HepG2 (cell line): ENCODE data around the gene CDK2AP2. TPM values are rescaled to one million over a fixed set of nuclear protein-coding genes. Genes with fewer than 3 reads are reported as not detected.

Source experiments
- ATAC-seq: fragments of 200-7000 bp; cut with Tn5 transposase; 3 replicates; pipeline ENCODE4 v1.9.1; 2020; ENCODE audit warnings: mild to moderate bottlenecking, moderate library complexity
- BruUV-seq: library from RNA; stranded (reverse); fragments of 400-500 nt; replicated peaks from 2 replicates; lab custom pipeline; 2021; lab: Mats Ljungman, UMichigan
- CTCF ChIA-PET: fragments of 300-600 bp; formaldehyde crosslinking; extraction: SDS; loops from one replicate; lab custom pipeline; 2021; ENCODE audit warnings: low total read pairs, inconsistent platforms, low intra/inter-chr PET ratio; lab: Yijun Ruan, JAX
- POLR2A ChIA-PET: fragments of 350-600 bp; sonication (Branson Sonifier 250); formaldehyde crosslinking; loops from one replicate; lab custom pipeline; 2020; ENCODE audit warnings: antibody characterized with exemption, inconsistent platforms; lab: Yijun Ruan, JAX
- DNase-seq: peaks from one replicate; pipeline ENCODE4 v3.0.0-alpha.2; 2015; ENCODE audit warnings: low spot score
- FAIRE-seq: peaks from 3 replicates; lab custom pipeline; 2011; peaks lifted over from hg19 to GRCh38; lab: Jason Lieb, UNC
- H2AFZ ChIP-seq: one replicate; pipeline ENCODE4 v1.6.1; 2011; ENCODE audit warnings: low read length, inconsistent platforms
- H3K27ac ChIP-seq: fragments of 300-600 bp; 3 replicates; pipeline ENCODE4 v1.8.0; 2011; ENCODE audit warnings: mixed run types, mild to moderate bottlenecking, mixed read lengths, low read length, inconsistent platforms; ENCODE audit not compliant: insufficient read depth; ENCODE audit errors: extremely low read length
- H3K27me3 ChIP-seq, 2 experiments: fragments of 200-600 bp in 1 of 2; 2 replicates in 1 of 2; 3 replicates in 1 of 2; pipeline versions ENCODE4 v1.6.0 to v1.8.0; 2011; ENCODE audit warnings: low read length in 2 of 2, mild to moderate bottlenecking in 2 of 2, moderate library complexity in 2 of 2, inconsistent platforms in 1 of 2; ENCODE audit not compliant: insufficient read depth in 2 of 2, control insufficient read depth in 1 of 2
- H3K36me3 ChIP-seq, 2 experiments: fragments of 200-600 bp in 1 of 2; replicated peaks in 1 of 2; 2 replicates in 1 of 2; 3 replicates in 1 of 2; pipeline versions ENCODE4 v1.5.1 to v1.8.0; 2011; ENCODE audit warnings: low read length in 2 of 2, inconsistent platforms in 1 of 2; ENCODE audit not compliant: insufficient read depth in 2 of 2, control insufficient read depth in 1 of 2
- H3K4me1 ChIP-seq: 2 replicates; pipeline ENCODE4 v1.5.1; 2012; ENCODE audit warnings: low read length, inconsistent platforms; ENCODE audit not compliant: insufficient read depth
- H3K4me2 ChIP-seq: 2 replicates; pipeline ENCODE4 v1.6.0; 2011; ENCODE audit warnings: low read depth, low read length, inconsistent platforms
- H3K4me3 ChIP-seq, 3 experiments: fragments of 200-600 bp in 1 of 3; sonication (generic), shearing (Covaris generic) in 1 of 3; replicated peaks in 1 of 3; 2 replicates each; pipeline ENCODE4 v1.5.1; 2011 to 2016; ENCODE audit warnings: low read length in 3 of 3, inconsistent platforms in 2 of 3, low read depth in 2 of 3, mild to moderate bottlenecking in 2 of 3, control low read depth in 1 of 3, mixed read lengths in 1 of 3; ENCODE audit not compliant: insufficient read depth in 1 of 3
- H3K79me2 ChIP-seq: one replicate; pipeline ENCODE4 v1.6.1; 2011; ENCODE audit warnings: low read length, inconsistent platforms; ENCODE audit not compliant: insufficient read depth
- H3K9ac ChIP-seq: 2 replicates; pipeline ENCODE4 v1.6.0; 2011; ENCODE audit warnings: mild to moderate bottlenecking, low read depth, low read length, inconsistent platforms; ENCODE audit not compliant: insufficient read depth
- H3K9me3 ChIP-seq: 2 replicates; pipeline ENCODE4 v1.5.1; 2012; ENCODE audit warnings: mild to moderate bottlenecking, low read length
- H4K20me1 ChIP-seq: 2 replicates; pipeline ENCODE4 v1.6.0; 2011; ENCODE audit warnings: inconsistent platforms, mild to moderate bottlenecking, low read length, moderate library complexity; ENCODE audit not compliant: insufficient read depth
- ADNP ChIP-seq: sonication (generic); formaldehyde crosslinking; IDR thresholded peaks from 2 replicates; pipeline ENCODE4 v1.4.0; 2020; ENCODE audit warnings: missing genetic modification reagents
- AGO2 ChIP-seq: fragments of 200-400 bp; formaldehyde crosslinking; optimal IDR thresholded peaks from 2 replicates; pipeline ENCODE3; 2017; ENCODE audit warnings: mild to moderate bottlenecking, low read depth, low read length, moderate library complexity
- AKAP8 ChIP-seq: sonication (generic); formaldehyde crosslinking; IDR thresholded peaks from 2 replicates; pipeline ENCODE4 v1.5.1; 2020; ENCODE audit warnings: mild to moderate bottlenecking, missing genetic modification reagents
- BORCS8-MEF2B ChIP-seq: sonication (generic); formaldehyde crosslinking; IDR thresholded peaks from 2 replicates; pipeline ENCODE4 v1.8.0; 2022; ENCODE audit warnings: mild to moderate bottlenecking, missing genetic modification reagents
- FOXJ3 ChIP-seq: sonication (generic); formaldehyde crosslinking; IDR thresholded peaks from 2 replicates; pipeline ENCODE4 v1.4.0; 2020; ENCODE audit warnings: missing genetic modification reagents, mild to moderate bottlenecking, borderline replicate concordance
- FOXO4 ChIP-seq: sonication (generic); formaldehyde crosslinking; conservative IDR thresholded peaks from 2 replicates; pipeline ENCODE4 v1.8.1; 2023; ENCODE audit warnings: missing genetic modification reagents
- HMGA1 ChIP-seq: sonication (generic); formaldehyde crosslinking; conservative IDR thresholded peaks from 2 replicates; pipeline ENCODE4 v1.4.0; 2020; ENCODE audit warnings: missing genetic modification reagents
- IRX3 ChIP-seq: sonication (generic); formaldehyde crosslinking; IDR thresholded peaks from 2 replicates; pipeline ENCODE4 v1.8.1; 2023; ENCODE audit warnings: mild to moderate bottlenecking, low read depth, missing genetic modification reagents, borderline replicate concordance
- KDM2A ChIP-seq: sonication (generic); formaldehyde crosslinking; IDR thresholded peaks from 2 replicates; pipeline ENCODE4 v1.4.0; 2020; ENCODE audit warnings: low read depth, missing genetic modification reagents, borderline replicate concordance
- KDM5B ChIP-seq: sonication (generic); formaldehyde crosslinking; IDR thresholded peaks from 2 replicates; pipeline ENCODE4 v1.4.0; 2020; ENCODE audit warnings: missing genetic modification reagents, mild to moderate bottlenecking, borderline replicate concordance
- POLR2A ChIP-seq, 2 experiments: IDR thresholded peaks; 2 replicates each; pipeline ENCODE4 v1.6.1; 2011; ENCODE audit warnings: low read depth in 2 of 2, low read length in 2 of 2, mild to moderate bottlenecking in 1 of 2, moderate library complexity in 1 of 2; ENCODE audit not compliant: insufficient read depth in 1 of 2
- PRPF4 ChIP-seq: fragments of 200-400 bp; formaldehyde crosslinking; IDR thresholded peaks from 2 replicates; pipeline ENCODE4 v1.6.1; 2016; ENCODE audit warnings: low read length, low read depth; ENCODE audit not compliant: poor library complexity, severe bottlenecking
- RXRB ChIP-seq: IDR thresholded peaks from 2 replicates; pipeline ENCODE4 v1.6.1; 2016; ENCODE audit warnings: borderline replicate concordance, missing genetic modification reagents, missing compliant biosample characterization
- SKIL ChIP-seq: sonication (generic); formaldehyde crosslinking; IDR thresholded peaks from 2 replicates; pipeline ENCODE4 v1.8.0; 2022; ENCODE audit warnings: missing genetic modification reagents, mild to moderate bottlenecking, moderate library complexity, borderline replicate concordance
- ZMYM3 ChIP-seq: sonication (generic); formaldehyde crosslinking; IDR thresholded peaks from 2 replicates; pipeline ENCODE4 v1.5.1; 2020; ENCODE audit warnings: mild to moderate bottlenecking, missing genetic modification reagents
- ZNF296 ChIP-seq: sonication (generic); formaldehyde crosslinking; conservative IDR thresholded peaks from 2 replicates; pipeline ENCODE4 v1.5.0; 2020; ENCODE audit warnings: mild to moderate bottlenecking, missing genetic modification reagents
- ZNF460 ChIP-seq: sonication (generic); formaldehyde crosslinking; IDR thresholded peaks from 2 replicates; pipeline ENCODE4 v1.5.1; 2020; ENCODE audit warnings: missing genetic modification reagents, mild to moderate bottlenecking, borderline replicate concordance
- ZNF629 ChIP-seq: sonication (generic); formaldehyde crosslinking; conservative IDR thresholded peaks from 2 replicates; pipeline ENCODE4 v1.5.0; 2020; ENCODE audit warnings: missing genetic modification reagents
- ZNF672 ChIP-seq: sonication (generic); formaldehyde crosslinking; IDR thresholded peaks from 2 replicates; pipeline ENCODE4 v1.8.1; 2022; ENCODE audit warnings: missing genetic modification reagents
- WGBS: methylation state at CpG from one replicate; pipeline ENCODE4 v1.1.6; 2017; ENCODE audit warnings: low lambda C conversion rate; 5-methylcytosine and 5-hydroxymethylcytosine counted together
- in situ Hi-C: cut with HindIII; loops from 2 replicates; pipeline ENCODE4 v1.10.0; 2017; ENCODE audit warnings: low pct_unique_long_range_greater_than_20kb; ENCODE audit not compliant: extremely low pct_ligation_motif_present
- intact Hi-C: fragments of 100-400 bp; cut with micrococcal nuclease; formaldehyde crosslinking; loops from one replicate; pipeline ENCODE4 v1.10.0; 2022; ENCODE audit not compliant: unreplicated experiment
- polyA plus RNA-seq, 8 experiments: library from polyadenylated mRNA; depleted of rRNA in 3 of 8; stranded (reverse) in 7 of 8; unstranded in 1 of 8; fragments of >200 nt; fragmentation: Illumina TruSeq in 4 of 8; extraction: Trizol in 4 of 8; gene quantifications; 2 replicates each; pipeline versions ENCODE4 v1.2.1 to v1.2.3, GENCODE V29; 2011 to 2016; ENCODE audit warnings: low read depth in 4 of 8, missing spikeins in 1 of 8, mixed read lengths in 1 of 8; ENCODE audit not compliant: insufficient read depth in 1 of 8
- total RNA-seq, 5 experiments: library from RNA; depleted of rRNA; stranded (reverse); fragments of >200 nt; fragmentation: Illumina TruSeq; extraction: Trizol; gene quantifications; 2 replicates each; pipeline ENCODE4 v1.2.3, GENCODE V29; 2016; ENCODE audit warnings: low read depth in 1 of 5
- TF ChIP-seq, protein P1 (sequence below): sonication (generic); formaldehyde crosslinking; IDR thresholded peaks from 2 replicates; pipeline ENCODE4 v1.4.0; 2020; ENCODE audit warnings: missing genetic modification reagents

The CDK2AP2 gene
- total and polyA plus RNA-seq, 2 of the 13 experiments (the other 11 are each of a cell fraction or from before 2014, with no cell fraction given), result 15.0 to 23.2 TPM

- POLR2A ChIA-PET, result interaction anchor here (1.5 to 2.0 kb wide), 4 partner anchors 16 to 66 kb away, joined by 4 to 22 read pairs (median 9); partner anchors contain the start of genes AIP and PPP1CA
- intact Hi-C loops (no loop called here), in situ Hi-C loops (loop anchor here (5.0 kb wide), 1 partner anchor 65 kb away; the partner anchor contains the start of genes PPP1CA and TBC1D10C)
- DNase-seq (no peak), ATAC-seq (no peak), FAIRE-seq (no peak)
- no peak overlapping the region for H2AFZ ChIP-seq
- no peaks in the 10 kb centered on the region for H4K20me1 ChIP-seq
- 78% methylated on average over 11 of the region's 11 CpGs for WGBS
- H3K4me2 ChIP-seq, result peak overlapping the region; percentile 97; the same call in 1 of the 2 replicates
- no peaks in the 10 kb centered on the region for H3K36me3 ChIP-seq
- CTCF ChIA-PET, result no interaction called here
- no peaks in the 10 kb centered on the region for H3K9me3 ChIP-seq
- peak overlapping the region in 1 of 3 experiments; percentile 87; a peak in 2 of 6 replicates for H3K4me3 ChIP-seq
- H3K79me2 ChIP-seq, result no peaks in the 10 kb centered on the region
- no TSS peak for BruUV-seq
- peaks cover 61% of the 10 kb centered on the region for H3K4me1 ChIP-seq
- no peaks in the 10 kb centered on the region for H3K27me3 ChIP-seq
- H3K9ac ChIP-seq, result no peak overlapping the region
- H3K27ac ChIP-seq, result no peak overlapping the region
- no peak for TF ChIP-seq HMGA1 (CRISPR knock-in tag)
- TF ChIP-seq ADNP (CRISPR knock-in tag), result 0 out of 2 replicates have a peak, but pooled peaks have one; percentile 22
- no peak for TF ChIP-seq RXRB (CRISPR knock-in tag)
- no peak for TF ChIP-seq IRX3 (CRISPR knock-in tag)
- TF ChIP-seq ZNF296, result no peak
- 0 out of 2 replicates have a peak, but pooled peaks have one; percentile 30 for TF ChIP-seq ZMYM3 (CRISPR knock-in tag)
- no peak for TF ChIP-seq FOXJ3 (CRISPR knock-in tag)
- peak; percentile 49 for TF ChIP-seq AGO2
- no peak for TF ChIP-seq SKIL (CRISPR knock-in tag)
- TF ChIP-seq ZNF460, result no peak
- peak; percentile 92 for TF ChIP-seq ZNF629 (CRISPR knock-in tag)
- no peak for TF ChIP-seq KDM5B
- TF ChIP-seq AKAP8, result 0 out of 2 replicates have a peak, but pooled peaks have one; percentile 34
- TF ChIP-seq, protein P1, sequence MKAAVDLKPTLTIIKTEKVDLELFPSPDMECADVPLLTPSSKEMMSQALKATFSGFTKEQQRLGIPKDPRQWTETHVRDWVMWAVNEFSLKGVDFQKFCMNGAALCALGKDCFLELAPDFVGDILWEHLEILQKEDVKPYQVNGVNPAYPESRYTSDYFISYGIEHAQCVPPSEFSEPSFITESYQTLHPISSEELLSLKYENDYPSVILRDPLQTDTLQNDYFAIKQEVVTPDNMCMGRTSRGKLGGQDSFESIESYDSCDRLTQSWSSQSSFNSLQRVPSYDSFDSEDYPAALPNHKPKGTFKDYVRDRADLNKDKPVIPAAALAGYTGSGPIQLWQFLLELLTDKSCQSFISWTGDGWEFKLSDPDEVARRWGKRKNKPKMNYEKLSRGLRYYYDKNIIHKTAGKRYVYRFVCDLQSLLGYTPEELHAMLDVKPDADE (CRISPR knock-in tag), result no peak
- TF ChIP-seq KDM2A (CRISPR knock-in tag), result 0 out of 2 replicates have a peak, but pooled peaks have one; percentile 19
- TF ChIP-seq PRPF4, result no peak
- no peak for TF ChIP-seq BORCS8-MEF2B (CRISPR knock-in tag)
- TF ChIP-seq FOXO4, result no peak
- TF ChIP-seq ZNF672 (CRISPR knock-in tag), result no peak
- TF ChIP-seq POLR2A (IDR thresholded peaks at IDR 0.05; ENCODE audit: insufficient read depth in 1 of 2, low read depth in 2 of 2, low read length in 2 of 2), result peak in 1 of 2 experiments; percentile 2; a peak in 1 of 4 replicates
These were observed 40.8 kb downstream of the CDK2AP2 start for GRCh38 chr11:67466962-67467771.
